NCI-H1417 treated with DMSO at 0.1 percent for 48 hours (cell line): ENCODE data around the gene ARHGAP20.
"Not testable (repeated sequence)": the region's sequence is repeated elsewhere in the genome, so short reads cannot be mapped to it uniquely, and the experiment has no call there.

ENCODE experiments used
- DNase-seq: peaks from one replicate; lab custom pipeline; 2025; lab: John Stamatoyannopoulos, UW

Gene ARHGAP20

GRCh38 chr11:110720431-110721275 lies 8.4 kb upstream of the ARHGAP20 start:
- no peak for DNase-seq

GRCh38 chr11:110716361-110716760 lies 4.1 kb upstream of the ARHGAP20 start:
- DNase-seq, result no peak

- DNase-seq, result no peak
These were observed 3.3 kb upstream of the ARHGAP20 start for GRCh38 chr11:110715541-110715940.

- no peak for DNase-seq
These were observed 1.2 kb upstream of the ARHGAP20 start for GRCh38 chr11:110713449-110713776.

- DNase-seq, result no peak
These were observed 617 bp upstream of the ARHGAP20 start for GRCh38 chr11:110712659-110713448.

GRCh38 chr11:110711448-110711775 lies 825 bp downstream of the ARHGAP20 start:
- no peak for DNase-seq

DNA sequence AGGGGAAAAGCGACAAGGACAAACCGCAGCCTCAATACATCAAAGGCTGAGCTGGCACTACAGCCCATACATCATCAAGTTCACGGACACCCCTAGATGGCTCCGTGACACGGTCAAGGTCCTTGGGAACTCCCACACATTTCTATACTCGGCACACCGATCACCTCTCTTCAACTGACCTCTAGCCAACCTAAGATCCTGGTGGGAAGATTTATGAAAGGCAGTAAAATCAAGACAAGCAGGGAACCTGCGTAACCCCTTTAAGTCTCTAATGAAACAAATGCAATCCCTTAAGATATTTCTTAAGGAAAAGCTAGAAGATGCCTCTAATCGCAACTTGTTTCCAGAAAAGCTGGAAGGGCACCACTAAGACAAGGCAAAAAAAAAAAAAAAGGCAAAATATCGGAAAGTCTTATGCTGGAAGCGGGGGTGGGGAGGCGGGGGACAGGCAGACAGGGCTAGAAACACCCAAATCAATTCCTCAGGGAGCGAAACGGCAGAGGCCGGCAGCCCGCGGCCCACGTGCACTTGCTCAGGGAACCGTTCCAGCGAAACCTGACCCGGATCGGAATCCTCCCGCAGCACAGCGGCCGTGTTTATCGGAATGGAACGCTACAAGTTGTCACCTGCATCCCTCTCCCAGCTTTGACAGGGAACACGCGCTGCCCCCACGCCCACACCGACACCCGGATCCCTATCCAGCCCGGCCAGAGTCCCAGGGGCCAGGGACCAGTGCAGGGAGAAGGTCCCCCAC lies 1.4 kb downstream of the ARHGAP20 start:
- DNase-seq, result no peak

- DNase-seq, result no peak
These were observed 7.9 kb downstream of the ARHGAP20 start for GRCh38 chr11:110704210-110704864.

GRCh38 chr11:110691926-110692325 lies 20.3 kb downstream of the ARHGAP20 start:
- DNase-seq, result no peak

GRCh38 chr11:110689306-110689705 lies 22.9 kb downstream of the ARHGAP20 start:
- no peak for DNase-seq

DNA sequence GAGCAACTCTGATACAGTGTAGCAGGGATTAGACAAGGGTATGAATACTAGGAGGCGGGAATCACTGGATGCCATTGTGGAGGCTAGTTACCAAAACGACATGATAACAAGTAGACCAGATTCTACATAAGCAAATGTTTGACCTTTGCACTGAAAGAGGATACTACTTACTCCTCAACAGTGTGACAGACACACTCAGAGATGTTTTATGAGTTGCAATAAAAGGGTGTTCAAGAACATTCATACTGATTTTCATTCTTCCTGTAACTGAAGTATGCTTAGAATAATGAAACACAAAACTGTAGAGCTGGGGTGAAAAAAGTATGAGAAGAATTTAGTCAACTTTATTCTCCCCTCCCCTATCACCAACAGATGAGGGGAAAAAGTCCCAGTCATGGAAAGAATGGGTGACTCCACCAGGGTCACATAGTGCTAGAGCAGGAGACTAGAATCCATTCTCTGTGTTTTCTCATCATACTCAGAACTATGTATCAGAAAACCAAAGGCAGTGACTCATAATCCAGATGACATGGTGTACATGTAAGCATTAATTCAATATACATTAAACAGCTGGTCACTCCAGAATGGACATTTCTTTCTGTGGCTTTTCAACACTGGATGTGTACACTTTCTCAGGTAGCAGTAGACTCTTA lies 32.8 kb downstream of the ARHGAP20 start:
- no peak for DNase-seq

- DNase-seq, result no peak
These were observed 36.7 kb downstream of the ARHGAP20 start for GRCh38 chr11:110675548-110675947.

DNA sequence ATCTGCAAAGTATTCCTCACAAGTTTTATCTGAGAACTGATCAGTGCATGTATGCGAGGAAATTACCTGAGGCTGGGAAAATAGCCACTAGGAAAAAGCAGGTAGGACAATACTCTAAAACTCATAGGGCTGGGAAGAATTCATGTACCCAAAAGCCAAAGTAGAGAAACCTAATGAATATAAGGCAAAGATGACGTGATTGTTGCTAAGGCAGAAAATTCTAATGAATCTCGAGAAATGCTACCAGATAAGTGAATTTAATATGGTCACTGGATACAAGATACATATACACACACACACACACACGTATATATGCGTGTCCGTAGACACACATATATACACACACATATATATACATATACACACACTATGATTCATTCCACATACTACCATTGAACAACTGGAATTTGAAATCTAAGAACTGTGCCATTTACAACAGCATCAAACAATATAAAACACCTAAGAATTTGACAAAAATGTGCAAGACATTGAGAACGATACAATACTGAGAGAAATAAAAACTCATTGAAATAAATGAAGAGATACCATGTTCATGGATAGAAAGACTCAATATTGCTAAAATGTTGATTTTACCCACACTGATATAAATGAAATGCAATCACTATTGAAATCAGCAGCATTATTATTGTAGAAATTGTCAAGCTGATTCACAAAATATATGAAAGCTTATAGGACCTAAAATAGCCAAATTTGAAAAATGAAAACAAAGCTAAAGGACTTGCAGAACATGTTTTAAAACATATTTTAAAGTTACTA lies 46.4 kb downstream of the ARHGAP20 start:
- no peak for DNase-seq

DNA sequence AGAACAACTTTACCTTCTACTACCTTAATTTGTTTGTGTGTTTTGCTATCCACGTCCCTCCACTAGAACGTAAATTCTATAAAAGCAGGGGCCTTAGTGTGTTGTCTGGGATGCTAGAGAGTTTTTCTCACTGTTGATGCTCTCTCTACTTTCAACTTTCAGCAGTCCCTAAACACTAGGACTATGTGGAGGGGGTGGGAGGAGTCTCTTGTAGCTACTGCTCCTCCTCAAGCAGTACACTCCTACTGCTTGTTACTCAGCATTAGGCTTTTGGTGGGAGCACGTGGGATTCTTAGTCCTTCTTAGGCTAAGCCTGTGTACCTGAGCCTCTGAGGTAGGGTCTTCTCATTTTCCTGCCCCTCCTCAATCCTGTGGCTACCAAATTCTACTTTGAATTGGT lies 56.3 kb downstream of the ARHGAP20 start:
- DNase-seq, result no peak

- DNase-seq, result no peak
These were observed 57.8 kb downstream of the ARHGAP20 start for GRCh38 chr11:110654456-110654855.

GRCh38 chr11:110645253-110645652 lies 67.0 kb downstream of the ARHGAP20 start:
- no peak for DNase-seq

DNA sequence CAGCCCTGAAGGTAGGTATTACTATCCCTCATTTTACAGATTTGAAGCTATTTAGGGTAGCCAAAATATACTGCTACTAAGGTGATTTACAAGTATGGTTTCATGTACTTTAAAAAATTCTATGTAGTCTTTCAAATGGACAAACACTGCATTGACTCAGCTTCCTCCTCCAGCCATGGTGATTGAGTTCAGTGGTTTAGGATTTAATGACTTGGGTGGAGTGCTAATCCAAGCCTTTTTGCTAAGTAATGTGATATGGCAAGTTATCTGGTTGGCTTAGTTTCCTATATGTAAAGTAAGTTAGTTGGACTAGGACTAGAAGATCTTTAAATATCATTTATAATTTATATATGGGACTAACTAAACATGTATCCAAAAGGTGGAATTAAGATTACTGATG lies 77.9 kb downstream of the ARHGAP20 start:
- DNase-seq, result no peak

DNA sequence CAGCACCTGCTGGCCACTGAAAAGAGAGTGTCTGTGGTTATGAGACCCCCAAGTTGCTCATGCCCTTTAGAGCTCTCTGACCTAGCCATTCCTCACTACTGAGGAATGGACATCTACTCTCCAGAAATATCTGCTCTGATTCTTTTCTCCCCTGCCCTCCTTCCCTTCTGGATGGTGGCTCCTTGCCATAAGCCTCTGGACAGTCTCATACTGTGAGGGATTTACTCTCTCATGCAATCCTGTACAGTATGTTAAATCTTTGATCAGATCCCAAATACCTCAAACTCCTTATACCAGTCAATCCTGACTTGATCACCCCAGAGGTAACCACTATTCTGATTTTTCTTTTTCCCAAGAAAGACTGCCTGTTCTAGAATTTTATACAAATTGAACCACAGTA lies 80.7 kb downstream of the ARHGAP20 start:
- DNase-seq, result no peak

DNA sequence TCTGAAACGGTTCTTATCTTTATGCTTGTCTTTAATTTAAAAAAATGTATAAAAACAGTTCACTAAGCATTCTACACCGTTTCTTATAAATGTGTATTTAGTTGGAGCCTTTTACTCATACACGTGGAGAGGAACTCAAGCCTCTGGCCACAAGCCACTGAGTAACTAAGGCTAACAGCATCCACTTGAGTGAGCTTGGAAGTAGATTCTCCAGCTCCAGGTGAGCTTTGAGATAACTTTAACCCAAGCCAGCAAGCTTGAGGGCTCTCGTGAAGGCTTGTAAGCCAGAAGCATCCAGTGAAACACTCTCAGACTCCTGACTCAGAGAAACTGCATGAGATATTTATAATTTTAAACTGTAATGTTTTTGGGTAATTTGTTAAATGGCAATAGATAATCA lies 82.6 kb downstream of the ARHGAP20 start:
- DNase-seq, result no peak

DNA sequence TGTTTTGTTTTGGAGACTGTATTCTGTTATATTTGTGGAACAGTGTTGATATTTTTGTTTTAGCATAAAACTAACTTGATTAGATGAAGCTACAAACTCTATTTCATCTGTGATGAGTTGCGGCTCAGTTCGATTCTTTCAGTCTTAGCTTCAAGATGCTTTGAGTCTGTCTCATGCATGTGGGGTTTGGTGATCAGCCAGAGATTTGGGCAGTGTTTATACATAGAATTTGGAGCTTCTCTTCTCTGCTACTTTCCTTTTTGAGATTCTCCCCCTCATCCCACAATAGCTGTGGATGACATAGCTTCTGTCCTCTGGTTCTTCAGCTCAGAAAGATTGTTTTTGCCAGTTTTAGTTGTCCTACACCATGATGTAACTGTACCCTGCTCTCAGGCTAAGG lies 90.4 kb downstream of the ARHGAP20 start:
- no peak for DNase-seq

DNA sequence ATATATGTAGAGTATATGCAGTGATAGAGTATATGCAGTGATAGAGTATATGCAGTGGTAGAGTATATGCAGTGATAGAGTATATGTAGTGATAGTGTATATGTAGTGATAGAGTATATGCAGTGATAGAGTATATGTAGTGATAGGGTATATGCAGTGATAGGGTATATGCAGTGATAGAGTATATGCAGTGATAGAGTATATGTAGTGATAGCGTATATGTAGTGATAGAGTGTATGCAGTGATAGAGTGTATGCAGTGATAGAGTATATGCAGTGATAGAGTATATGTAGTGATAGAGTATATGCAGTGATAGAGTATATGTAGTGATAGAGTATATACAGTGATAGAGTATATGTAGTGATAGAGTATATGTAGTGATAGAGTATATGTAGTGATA lies 92.9 kb downstream of the ARHGAP20 start:
- not testable (repeated sequence) for DNase-seq
